HepG2 (cell line): Measurements from ENCODE around the gene PA2G4. TPM values are rescaled to one million over a fixed set of nuclear protein-coding genes. Genes with fewer than 3 reads are reported as not detected.

ENCODE experiments used
- CENPT ChIP-seq: sonication (generic); formaldehyde crosslinking; IDR thresholded peaks from 2 replicates; pipeline ENCODE4 v1.8.0; 2022; ENCODE audit warnings: low read depth, mild to moderate bottlenecking, moderate library complexity, missing genetic modification reagents
- HBP1 ChIP-seq: IDR thresholded peaks from 2 replicates; pipeline ENCODE4 v1.6.1; 2016; ENCODE audit warnings: low read depth, control low read depth
- HINFP ChIP-seq: sonication (generic); formaldehyde crosslinking; IDR thresholded peaks from 2 replicates; pipeline ENCODE4 v1.4.0; 2020; ENCODE audit warnings: low read depth, mild to moderate bottlenecking, missing genetic modification reagents
- HNRNPLL ChIP-seq: fragments of 200-400 bp; formaldehyde crosslinking; IDR thresholded peaks from 2 replicates; pipeline ENCODE4 v1.6.1; 2017; ENCODE audit warnings: mild to moderate bottlenecking, low read depth, low read length; ENCODE audit not compliant: poor library complexity, severe bottlenecking
- KLF16 ChIP-seq, 2 experiments: sonication (generic) in 1 of 2; formaldehyde crosslinking in 1 of 2; IDR thresholded peaks; 2 replicates each; pipeline versions ENCODE4 v1.6.1 to v1.8.0; 2016 to 2023; ENCODE audit warnings: missing genetic modification reagents in 2 of 2, missing compliant biosample characterization in 1 of 2
- MTA3 ChIP-seq: sonication (generic); formaldehyde crosslinking; IDR thresholded peaks from 2 replicates; pipeline ENCODE4 v1.4.0; 2020; ENCODE audit warnings: missing genetic modification reagents
- PBX2 ChIP-seq: IDR thresholded peaks from 2 replicates; pipeline ENCODE4 v1.6.1; 2016; ENCODE audit warnings: control low read depth
- RELA ChIP-seq: sonication (generic); formaldehyde crosslinking; IDR thresholded peaks from 2 replicates; pipeline ENCODE4 v1.4.0; 2020; ENCODE audit warnings: missing genetic modification reagents
- REPIN1 ChIP-seq: sonication (generic); formaldehyde crosslinking; IDR thresholded peaks from 2 replicates; pipeline ENCODE4 v1.8.0; 2022; ENCODE audit warnings: missing genetic modification reagents, low read depth, mild to moderate bottlenecking, borderline replicate concordance
- SIN3A ChIP-seq: IDR thresholded peaks from 2 replicates; pipeline ENCODE4 v1.6.1; 2011; ENCODE audit warnings: low read depth, mild to moderate bottlenecking, control low read depth, low read length, borderline replicate concordance
- ZBTB10 ChIP-seq: sonication (generic); formaldehyde crosslinking; IDR thresholded peaks from 2 replicates; pipeline ENCODE4 v1.4.0; 2020; ENCODE audit warnings: missing genetic modification reagents, borderline replicate concordance
- ZBTB37 ChIP-seq: sonication (generic); formaldehyde crosslinking; IDR thresholded peaks from 2 replicates; pipeline ENCODE4 v1.4.0; 2020; ENCODE audit warnings: mild to moderate bottlenecking, missing genetic modification reagents
- ZGPAT ChIP-seq: IDR thresholded peaks from 2 replicates; pipeline ENCODE4 v1.6.1; 2016; ENCODE audit warnings: mild to moderate bottlenecking
- polyA plus RNA-seq, 8 experiments: library from polyadenylated mRNA; depleted of rRNA in 3 of 8; stranded (reverse) in 7 of 8; unstranded in 1 of 8; fragments of >200 nt; fragmentation: Illumina TruSeq in 4 of 8; extraction: Trizol in 4 of 8; gene quantifications; 2 replicates each; pipeline versions ENCODE4 v1.2.1 to v1.2.3, GENCODE V29; 2011 to 2016; ENCODE audit warnings: low read depth in 4 of 8, missing spikeins in 1 of 8, mixed read lengths in 1 of 8; ENCODE audit not compliant: insufficient read depth in 1 of 8
- total RNA-seq, 5 experiments: library from RNA; depleted of rRNA; stranded (reverse); fragments of >200 nt; fragmentation: Illumina TruSeq; extraction: Trizol; gene quantifications; 2 replicates each; pipeline ENCODE4 v1.2.3, GENCODE V29; 2016; ENCODE audit warnings: low read depth in 1 of 5

Gene PA2G4
- total and polyA plus RNA-seq, 2 of the 13 experiments (the other 11 are each of a cell fraction or from before 2014, with no cell fraction given), result 147 to 240 TPM

GRCh38 chr12:56081393-56082347 lies 22.7 kb upstream of the PA2G4 start (continued):
- TF ChIP-seq ZBTB10, result peak; percentile 97; the same call in 1 of the 2 replicates
- no peak for TF ChIP-seq MTA3 (CRISPR knock-in tag)
- peak; percentile 98 for TF ChIP-seq ZGPAT (CRISPR knock-in tag)
- no peak for TF ChIP-seq CENPT
- TF ChIP-seq REPIN1, result peak; percentile 88
- peak; percentile 55; the same call in 1 of the 2 replicates for TF ChIP-seq SIN3A
- peak; percentile 44; the same call in 1 of the 2 replicates for TF ChIP-seq RELA (CRISPR knock-in tag)
- peak in 1 of 2 experiments; percentile 90; a peak in 2 of 4 replicates for TF ChIP-seq KLF16 (CRISPR knock-in tag; IDR thresholded peaks at IDR 0.05)
- TF ChIP-seq PBX2 (CRISPR knock-in tag), result no peak
- no peak for TF ChIP-seq HNRNPLL
- TF ChIP-seq ZBTB37, result no peak
- peak; percentile 24; the same call in 1 of the 2 replicates for TF ChIP-seq HBP1 (CRISPR knock-in tag)
- peak; percentile 93 for TF ChIP-seq HINFP (CRISPR knock-in tag)
